ENCODE measurements around the gene STMN1. TPM values are rescaled to one million over a fixed set of nuclear protein-coding genes. Genes with fewer than 3 reads are reported as not detected.

The STMN1 gene
- total and polyA plus RNA-seq, 2 experiments from 2014 or later, result 227 to 1,890 TPM

- Histone ChIP-seq H3F3A (replicated peaks; ENCODE audit: low read depth) (peaks cover 14% of the 10 kb centered on the region), H3K4me2 (peak overlapping the region; percentile 79), H3K79me2 (replicated peaks; ENCODE audit: insufficient read depth) (no peaks in the 10 kb centered on the region), H2AFZ (peak overlapping the region; percentile 94), H3K4me3 (peak overlapping the region; percentile 59), H3K9me2 (ENCODE audit: insufficient read depth) (no peaks in the 10 kb centered on the region), H3K27ac (ENCODE audit: low read depth) (peak overlapping the region; percentile 90), H3K36me3 (ENCODE audit: insufficient read depth) (no peaks in the 10 kb centered on the region), H3K4me1 (ENCODE audit: insufficient read depth) (peaks cover 34% of the 10 kb centered on the region), H4K20me1 (replicated peaks; ENCODE audit: insufficient read depth) (no peaks in the 10 kb centered on the region), H3K27me3 (ENCODE audit: insufficient read depth) (peaks cover 6% of the 10 kb centered on the region)
- H3K9me3 Mint-ChIP-seq, result no peaks in the 10 kb centered on the region
- H3K4me1 Mint-ChIP-seq, result peaks cover 33% of the 10 kb centered on the region
- H3K36me3 Mint-ChIP-seq (ENCODE audit: low read depth), result no peaks in the 10 kb centered on the region
- H3K4me3 Mint-ChIP-seq, result peak overlapping the region; percentile 73
- peak; percentile 84 for DNase-seq (ENCODE audit: low spot score)
- peaks cover 13% of the 10 kb centered on the region for H3K27me3 Mint-ChIP-seq (ENCODE audit: insufficient read depth, low read depth, poor library complexity)
- peak; percentile 82 for ATAC-seq
- H3K27ac Mint-ChIP-seq, result no peak overlapping the region
- TF ChIP-seq CREB1 (CRISPR knock-in tag; IDR thresholded peaks at IDR 0.05; ENCODE audit: low read depth), result peak; percentile 3; the same call in 1 of the 2 replicates
- TF ChIP-seq CTCF (conservative IDR thresholded peaks at IDR 0.05; ENCODE audit: low read depth in 2 of 2), result no peak
- TF ChIP-seq POLR2AphosphoS5 (IDR thresholded peaks at IDR 0.05; ENCODE audit: low read depth), result peak; percentile 66; the same call in 1 of the 2 replicates
- TF ChIP-seq ZNF331 (CRISPR knock-in tag; IDR thresholded peaks at IDR 0.05; ENCODE audit: low read depth), result no peak
- TF ChIP-seq ZNF114 (CRISPR knock-in tag; IDR thresholded peaks at IDR 0.05), result no peak
- TF ChIP-seq JUNB (IDR thresholded peaks at IDR 0.05; ENCODE audit: unreplicated experiment), result no peak
Observed at GRCh38 chr1:25922056-25922970, 16.1 kb upstream of the STMN1 start.

- H4K20me1 ChIP-seq (replicated peaks; ENCODE audit: insufficient read depth), result no peaks in the 10 kb centered on the region
- H3K4me1 Mint-ChIP-seq, result peaks cover 21% of the 10 kb centered on the region
- no peak overlapping the region for H3K27ac ChIP-seq (ENCODE audit: low read depth)
- H3K4me3 ChIP-seq, result no peak overlapping the region
- H3K27me3 Mint-ChIP-seq (ENCODE audit: insufficient read depth, low read depth, poor library complexity), result peaks cover 11% of the 10 kb centered on the region
- no peaks in the 10 kb centered on the region for H3K79me2 ChIP-seq (replicated peaks; ENCODE audit: insufficient read depth)
- H3K4me3 Mint-ChIP-seq, result no peak overlapping the region
- H3K4me2 ChIP-seq, result no peak overlapping the region
- no peaks in the 10 kb centered on the region for H3K36me3 ChIP-seq (ENCODE audit: insufficient read depth)
- H3F3A ChIP-seq (replicated peaks; ENCODE audit: low read depth), result peaks cover 14% of the 10 kb centered on the region; the same call in 1 of the 2 replicates
- peaks cover 18% of the 10 kb centered on the region for H3K4me1 ChIP-seq (ENCODE audit: insufficient read depth)
- H3K27ac Mint-ChIP-seq, result no peak overlapping the region
- DNase-seq (ENCODE audit: low spot score) (peak; percentile 43), ATAC-seq (peak; percentile 6; the same call in 1 of the 3 replicates)
- no peaks in the 10 kb centered on the region for H3K9me2 ChIP-seq (ENCODE audit: insufficient read depth)
- H2AFZ ChIP-seq, result 0 out of 2 replicates have a peak overlapping the region, but pooled peaks have one; percentile 76
- TF ChIP-seq POLR2AphosphoS5 (IDR thresholded peaks at IDR 0.05; ENCODE audit: low read depth) (no peak), EZH2phosphoT487 (IDR thresholded peaks at IDR 0.05; ENCODE audit: unreplicated experiment) (no peak), ZNF331 (CRISPR knock-in tag; IDR thresholded peaks at IDR 0.05; ENCODE audit: low read depth) (no peak), STAT1 (IDR thresholded peaks at IDR 0.05; ENCODE audit: unreplicated experiment) (no peak), CTCF (conservative IDR thresholded peaks at IDR 0.05; ENCODE audit: low read depth in 2 of 2) (no peak), CREB1 (CRISPR knock-in tag; IDR thresholded peaks at IDR 0.05; ENCODE audit: low read depth) (no peak), NANOG (IDR thresholded peaks at IDR 0.05; ENCODE audit: borderline replicate concordance) (no peak), EZH2 (IDR thresholded peaks at IDR 0.05; ENCODE audit: low read depth, unreplicated experiment) (no peak), ZNF114 (CRISPR knock-in tag; IDR thresholded peaks at IDR 0.05) (no peak), REST (IDR thresholded peaks at IDR 0.05; ENCODE audit: unreplicated experiment) (no peak)
- H3K36me3 Mint-ChIP-seq (ENCODE audit: low read depth), result no peaks in the 10 kb centered on the region
- H3K27me3 ChIP-seq (ENCODE audit: insufficient read depth), result peaks cover 6% of the 10 kb centered on the region
- H3K9me3 Mint-ChIP-seq, result no peaks in the 10 kb centered on the region
Observed at GRCh38 chr1:25918615-25919014, 12.4 kb upstream of the STMN1 start.

Data from GM23338 (cell line).